Body of pancreas (tissue), 4 donors: ENCODE measurements around the gene CISD3. TPM values are rescaled to one million over a fixed set of nuclear protein-coding genes. Genes with fewer than 3 reads are reported as not detected.

Experiments
- ATAC-seq: fragments of 150-250 bp; one replicate; pipeline ENCODE4 v1.9.1; 2016
- DNase-seq, 4 donors: peaks; one replicate each; pipeline ENCODE4 v3.0.0-alpha.2; 2019
- H3K27ac ChIP-seq, 4 donors: fragments of 200-600 bp; sonication (generic); 1 replicate in 3 of 4; 2 replicates in 1 of 4; pipeline versions ENCODE4 v1.5.1 to v1.6.1; 2016 to 2019; ENCODE audit warnings: mild to moderate bottlenecking in 1 of 4, mixed read lengths in 1 of 4, moderate library complexity in 1 of 4
- H3K27me3 ChIP-seq, 2 donors: fragments of 200-600 bp; sonication (generic); one replicate each; pipeline ENCODE4 v1.6.0; 2016; ENCODE audit warnings: mild to moderate bottlenecking in 1 of 2
- H3K36me3 ChIP-seq, 2 donors: fragments of 200-600 bp; sonication (generic); replicated peaks in 1 of 2; 2 replicates each; pipeline ENCODE4 v1.5.1; 2016; ENCODE audit warnings: low read depth in 2 of 2; ENCODE audit not compliant: insufficient read depth in 1 of 2
- H3K4me1 ChIP-seq: fragments of 200-600 bp; sonication (generic); one replicate; pipeline ENCODE4 v1.6.0; 2016
- H3K4me3 ChIP-seq, 2 donors: fragments of 200-600 bp; sonication (generic); 1 replicate in 1 of 2; 2 replicates in 1 of 2; pipeline ENCODE4 v1.5.1; 2016 to 2019
- H3K9me3 ChIP-seq, 3 donors: fragments of 200-600 bp; sonication (generic); 1 replicate in 2 of 3; 2 replicates in 1 of 3; pipeline ENCODE4 v1.5.1; 2016
- CTCF ChIP-seq, 7 experiments: fragments of 450-650 bp in 4 of 7; fragments of 200-600 bp in 3 of 7; sonication (generic) in 3 of 7; IDR thresholded peaks; one replicate each; pipeline ENCODE4 v1.5.1; 2016 to 2019; ENCODE audit warnings: antibody characterized with exemption in 7 of 7
- POLR2A ChIP-seq, 3 donors: fragments of 450-650 bp; IDR thresholded peaks; one replicate each; pipeline ENCODE4 v1.6.1; 2016; ENCODE audit warnings: antibody characterized with exemption in 3 of 3, mild to moderate bottlenecking in 2 of 3
- WGBS, 2 donors: methylation state at CpG; one replicate each; pipeline ENCODE4 v1.1.5; 2017; 5-methylcytosine and 5-hydroxymethylcytosine counted together
- intact Hi-C: fragments of 100-400 bp; cut with DNase I; formaldehyde crosslinking; loops from one replicate; pipeline ENCODE4 v1.15.1; 2023
- total RNA-seq, 2 donors: library from RNA; depleted of rRNA; stranded (reverse); fragments of >200 nt; gene quantifications; one replicate each; pipeline ENCODE4 v1.1.0, GENCODE V29; 2016

CISD3 gene
- total RNA-seq, 2 donors from 2014 or later = 11.2 TPM

DNA sequence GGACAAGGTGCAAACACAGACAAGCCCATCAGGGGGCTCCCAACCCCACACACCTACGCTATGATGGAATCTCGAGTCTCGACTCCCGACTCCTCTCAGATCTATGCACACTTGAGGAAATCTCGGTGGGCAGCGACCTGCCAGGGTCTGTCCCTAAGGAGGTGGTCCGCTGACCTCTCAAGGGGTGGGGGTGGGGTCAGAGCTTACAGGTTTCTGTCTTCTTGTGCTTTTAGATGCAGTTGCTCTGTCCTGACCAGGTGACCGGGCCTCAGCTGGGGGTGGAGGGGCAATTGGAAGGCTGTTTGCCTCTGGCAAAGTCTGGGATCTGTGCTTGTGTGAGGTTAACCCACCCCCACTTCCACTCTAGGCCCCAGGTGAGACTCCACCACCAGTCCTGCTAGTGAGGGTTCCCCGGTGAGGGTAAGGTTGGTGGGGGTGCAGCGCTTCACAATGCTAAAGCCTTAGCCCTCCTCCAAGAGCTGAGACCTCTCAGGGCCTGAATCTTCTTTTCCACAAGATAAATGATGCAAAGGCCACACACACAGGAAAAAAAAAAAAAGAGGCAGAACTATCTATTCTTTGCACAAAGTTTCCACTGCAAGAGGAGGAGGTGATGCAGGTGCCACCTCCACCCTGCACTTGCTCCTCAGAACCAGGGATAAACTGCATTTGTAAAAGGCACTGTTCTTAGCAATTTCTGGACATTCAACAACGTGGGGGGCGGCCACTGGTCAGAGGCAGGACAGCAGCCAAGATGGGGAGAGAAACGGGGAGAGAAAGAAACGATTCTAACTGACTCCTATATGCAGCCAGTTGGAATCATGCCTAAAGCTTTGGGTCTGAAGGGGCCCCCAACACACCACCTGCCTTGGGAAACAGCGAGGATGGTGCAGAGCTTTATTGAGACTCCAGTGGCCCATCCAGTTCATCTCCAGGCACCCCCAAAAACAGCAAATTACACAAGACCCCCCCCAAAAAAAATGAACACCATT, 4.1 kb downstream of the CISD3 start:
- intact Hi-C loops = no loop called here
- ATAC-seq (no peak), DNase-seq (no peak)
- Histone ChIP-seq H3K27me3 (no peaks in the 10 kb centered on the region), H3K9me3 (no peaks in the 10 kb centered on the region), H3K4me3 (no peak overlapping the region), H3K27ac (peak overlapping the region; percentile 93 to 97 (median 96)), H3K4me1 (peaks cover 60% of the 10 kb centered on the region), H3K36me3 (peaks cover 0 to 12% of the 10 kb centered on the region in 2 donors)
- TF ChIP-seq CTCF (IDR thresholded peaks at IDR 0.05) (peak in 3 of 7 experiments; percentile 8 to 15 (median 12)), POLR2A (IDR thresholded peaks at IDR 0.05) (no peak)
- 36 to 44% methylated on average over 7 to 15 of the region's 15 CpGs for WGBS, 2 donors

GRCh38 chr17:38735161-38735997, 5.2 kb downstream of the CISD3 start:
- intact Hi-C loops = loop anchor here (5.0 kb wide), 1 partner anchor 53 kb away; no protein-coding TSS in a partner anchor

GRCh38 chr17:38738007-38738662, 8.0 kb downstream of the CISD3 start:
- no peaks in the 10 kb centered on the region for H3K27me3 ChIP-seq
- intact Hi-C loops = loop anchor here (5.0 kb wide), 1 partner anchor 56 kb away; no protein-coding TSS in a partner anchor
- peaks cover 59% of the 10 kb centered on the region for H3K4me1 ChIP-seq
- H3K36me3 ChIP-seq = peaks cover 0 to 13% of the 10 kb centered on the region in 2 donors
- no peak overlapping the region for H3K27ac ChIP-seq
- no peaks in the 10 kb centered on the region for H3K9me3 ChIP-seq
- ATAC-seq (no peak), DNase-seq (no peak)
- no peak overlapping the region for H3K4me3 ChIP-seq
- 94 to 95% methylated on average over 13 to 14 of the region's 14 CpGs for WGBS, 2 donors
- no peak for TF ChIP-seq CTCF (IDR thresholded peaks at IDR 0.05)
- no peak for TF ChIP-seq POLR2A (IDR thresholded peaks at IDR 0.05)

More at GRCh38 chr17:38735161-38735997, 5.2 kb downstream of the CISD3 start:
- no peak overlapping the region for H3K4me3 ChIP-seq
- H3K27me3 ChIP-seq = no peaks in the 10 kb centered on the region
- TF ChIP-seq POLR2A (IDR thresholded peaks at IDR 0.05) = peak in 1 of 3 donors; percentile 23
- TF ChIP-seq CTCF (IDR thresholded peaks at IDR 0.05) = peak; percentile 77 to 97 (median 90)
- ATAC-seq (no peak), DNase-seq (peak; percentile 54 to 74 (median 70))
- WGBS, 2 donors = 33 to 46% methylated on average over 20 to 21 of the region's 23 CpGs
- peak overlapping the region in 3 of 4 donors; percentile 54 to 96 (median 93) for H3K27ac ChIP-seq
- no peaks in the 10 kb centered on the region for H3K9me3 ChIP-seq
- peaks cover 55% of the 10 kb centered on the region for H3K4me1 ChIP-seq
- peaks cover 0 to 13% of the 10 kb centered on the region in 2 donors for H3K36me3 ChIP-seq

DNA sequence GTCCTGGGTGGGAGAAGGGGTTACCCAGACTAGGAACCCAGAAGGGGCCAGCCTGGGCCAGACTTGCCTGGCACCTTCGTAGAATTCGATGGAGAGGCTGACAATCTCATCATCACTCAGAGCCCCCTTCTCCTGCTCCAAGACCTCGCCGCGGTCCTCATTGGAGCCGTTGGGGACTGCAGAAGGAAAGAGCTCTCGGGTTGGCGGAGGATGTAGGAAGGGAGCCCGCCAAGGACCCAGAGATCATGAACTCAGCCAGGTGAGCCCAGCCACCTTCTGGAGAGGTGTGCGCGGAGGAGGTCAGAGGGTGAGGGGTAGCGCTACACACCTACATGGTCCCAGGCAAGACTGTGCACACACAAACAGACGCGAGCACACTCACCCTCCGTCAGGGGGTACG, 8.5 kb downstream of the CISD3 start:
- intact Hi-C loops = loop anchor here (5.0 kb wide), 1 partner anchor 56 kb away; no protein-coding TSS in a partner anchor
- no peak for ATAC-seq
- H3K4me1 ChIP-seq = peaks cover 59% of the 10 kb centered on the region
- no peak overlapping the region for H3K27ac ChIP-seq
- TF ChIP-seq CTCF (IDR thresholded peaks at IDR 0.05) = no peak
- no peak for TF ChIP-seq POLR2A (IDR thresholded peaks at IDR 0.05)
- no peak for DNase-seq
- 92 to 93% methylated on average over 16 of the region's 16 CpGs for WGBS, 2 donors
- no peaks in the 10 kb centered on the region for H3K27me3 ChIP-seq
- H3K36me3 ChIP-seq = peaks cover 0 to 13% of the 10 kb centered on the region in 2 donors
- no peak overlapping the region for H3K4me3 ChIP-seq
- no peaks in the 10 kb centered on the region for H3K9me3 ChIP-seq
